Measurements from ENCODE around the gene SPOCK1.

SPOCK1 gene

GRCh38 chr5:137448868-137449267 is 50.3 kb downstream of the SPOCK1 start:
- no peak for TF ChIP-seq CTCF (conservative IDR thresholded peaks at IDR 0.05; ENCODE audit: low read depth, low read length)
- no peak for DNase-seq (ENCODE audit: low read depth)
- no peak overlapping the region for H3K4me3 ChIP-seq (ENCODE audit: low read length)

- no peak for DNase-seq (ENCODE audit: low read depth)
- no peak overlapping the region for H3K4me3 ChIP-seq (ENCODE audit: low read length)
- no peak for TF ChIP-seq CTCF (conservative IDR thresholded peaks at IDR 0.05; ENCODE audit: low read depth, low read length)
These were observed 52.5 kb downstream of the SPOCK1 start for GRCh38 chr5:137446615-137447014.

GRCh38 chr5:137446151-137446550 is 53.0 kb downstream of the SPOCK1 start:
- no peak overlapping the region for H3K4me3 ChIP-seq (ENCODE audit: low read length)
- no peak for TF ChIP-seq CTCF (conservative IDR thresholded peaks at IDR 0.05; ENCODE audit: low read depth, low read length)
- no peak for DNase-seq (ENCODE audit: low read depth)

GRCh38 chr5:137442660-137443059 is 56.5 kb downstream of the SPOCK1 start:
- no peak for TF ChIP-seq CTCF (conservative IDR thresholded peaks at IDR 0.05; ENCODE audit: low read depth, low read length)
- DNase-seq (ENCODE audit: low read depth) = no peak
- H3K4me3 ChIP-seq (ENCODE audit: low read length) = no peak overlapping the region

GRCh38 chr5:137441476-137441875 is 57.6 kb downstream of the SPOCK1 start:
- DNase-seq (ENCODE audit: low read depth) = no peak

GRCh38 chr5:137440795-137441194 is 58.3 kb downstream of the SPOCK1 start:
- no peak overlapping the region for H3K4me3 ChIP-seq (ENCODE audit: low read length)
- TF ChIP-seq CTCF (conservative IDR thresholded peaks at IDR 0.05; ENCODE audit: low read depth, low read length) = no peak
- no peak for DNase-seq (ENCODE audit: low read depth)

More at GRCh38 chr5:137441476-137441875, 57.6 kb downstream of the SPOCK1 start:
- TF ChIP-seq CTCF (conservative IDR thresholded peaks at IDR 0.05; ENCODE audit: low read depth, low read length) = no peak
- no peak overlapping the region for H3K4me3 ChIP-seq (ENCODE audit: low read length)

GRCh38 chr5:137439645-137440044 is 59.5 kb downstream of the SPOCK1 start:
- DNase-seq (ENCODE audit: low read depth) = no peak
- H3K4me3 ChIP-seq (ENCODE audit: low read length) = no peak overlapping the region

More at GRCh38 chr5:137439645-137440044, 59.5 kb downstream of the SPOCK1 start:
- TF ChIP-seq CTCF (conservative IDR thresholded peaks at IDR 0.05; ENCODE audit: low read depth, low read length) = no peak
